Osteoblast (primary cell): Measurements from ENCODE around the gene AQP7. TPM values are rescaled to one million over a fixed set of nuclear protein-coding genes. Genes with fewer than 3 reads are reported as not detected.
"Not testable (repeated sequence)": the region's sequence is repeated elsewhere in the genome, so short reads cannot be mapped to it uniquely, and the experiment has no call there.

ENCODE experiments used
- DNase-seq: peaks from one replicate; pipeline ENCODE4 v3.0.0; 2011; ENCODE audit warnings: low spot score, mixed read lengths; ENCODE audit not compliant: insufficient read length; ENCODE audit errors: missing footprints
- H2AFZ ChIP-seq: 2 replicates; pipeline ENCODE4 v1.6.0; 2011; ENCODE audit warnings: mild to moderate bottlenecking, low read length
- H3K27ac ChIP-seq: 2 replicates; pipeline ENCODE4 v1.5.1; 2011; ENCODE audit warnings: mild to moderate bottlenecking, low read depth, low read length, moderate library complexity
- H3K27me3 ChIP-seq: 2 replicates; pipeline ENCODE4 v1.6.0; 2012; ENCODE audit warnings: mild to moderate bottlenecking, control low read depth, inconsistent platforms, low read length, moderate library complexity; ENCODE audit not compliant: insufficient read depth
- H3K36me3 ChIP-seq: 2 replicates; pipeline ENCODE4 v1.5.1; 2011; ENCODE audit warnings: mild to moderate bottlenecking, low read length, control low read depth, moderate library complexity; ENCODE audit not compliant: insufficient read depth
- H3K4me1 ChIP-seq: 2 replicates; pipeline ENCODE4 v1.5.1; 2011; ENCODE audit warnings: mild to moderate bottlenecking, low read length, control low read depth, moderate library complexity; ENCODE audit not compliant: insufficient read depth
- H3K4me2 ChIP-seq: 2 replicates; pipeline ENCODE4 v1.6.0; 2011; ENCODE audit warnings: mild to moderate bottlenecking, low read length; ENCODE audit not compliant: insufficient read depth
- H3K4me3 ChIP-seq: fragments of 200-600 bp; sonication (generic); 3 replicates; pipeline ENCODE4 v1.5.1; 2012; ENCODE audit warnings: mild to moderate bottlenecking, low read length, inconsistent platforms; ENCODE audit not compliant: insufficient read depth
- H3K79me2 ChIP-seq: 2 replicates; pipeline ENCODE4 v1.6.0; 2012; ENCODE audit warnings: mild to moderate bottlenecking, low read length, control low read depth, inconsistent platforms; ENCODE audit not compliant: insufficient read depth
- H3K9me3 ChIP-seq: 2 replicates; pipeline ENCODE4 v1.5.1; 2011; ENCODE audit warnings: low read depth, low read length, control low read depth
- H4K20me1 ChIP-seq: 2 replicates; pipeline ENCODE4 v1.6.0; 2012; ENCODE audit warnings: mild to moderate bottlenecking, low read length, control low read depth; ENCODE audit not compliant: insufficient read depth
- CTCF ChIP-seq: IDR thresholded peaks from 2 replicates; pipeline ENCODE4 v1.5.1; 2011; ENCODE audit warnings: mild to moderate bottlenecking, low read depth, low read length, moderate library complexity; ENCODE audit errors: extremely low read depth
- total RNA-seq: library from RNA; depleted of rRNA; stranded (reverse); fragments of >200 nt; gene quantifications from 2 replicates; pipeline ENCODE4 v1.2.3, GENCODE V29; 2012

The AQP7 gene
- total RNA-seq, 1 donor: not detected

GRCh38 chr9:33393581-33393980 is 8.8 kb downstream of the AQP7 start:
- no peak for DNase-seq
- Histone ChIP-seq H3K27ac (no peak overlapping the region), H3K27me3 (peaks cover 2% of the 10 kb centered on the region), H3K4me1 (peaks cover 8% of the 10 kb centered on the region), H3K36me3 (no peaks in the 10 kb centered on the region), H3K9me3 (no peaks in the 10 kb centered on the region), H3K79me2 (no peaks in the 10 kb centered on the region), H3K4me2 (no peak overlapping the region), H3K4me3 (no peak overlapping the region), H4K20me1 (no peaks in the 10 kb centered on the region), H2AFZ (no peak overlapping the region)
- TF ChIP-seq CTCF: no peak

GRCh38 chr9:33392591-33393021 is 9.8 kb downstream of the AQP7 start:
- H2AFZ ChIP-seq, H3K27ac ChIP-seq, H3K36me3 ChIP-seq, H3K4me2 ChIP-seq, H3K4me1 ChIP-seq, H3K27me3 ChIP-seq, H3K4me3 ChIP-seq, H3K9me3 ChIP-seq, H4K20me1 ChIP-seq, H3K79me2 ChIP-seq, DNase-seq: not testable (repeated sequence)

- H3K79me2 ChIP-seq, H3K9me3 ChIP-seq, H3K27me3 ChIP-seq, DNase-seq, H3K36me3 ChIP-seq, H3K4me1 ChIP-seq, H4K20me1 ChIP-seq: not testable (repeated sequence)
- H3K4me3 ChIP-seq: peak overlapping the region; percentile 51
- H3K27ac ChIP-seq: peak overlapping the region; percentile 53
- peak overlapping the region; percentile 55 for H3K4me2 ChIP-seq
- H2AFZ ChIP-seq: peak overlapping the region; percentile 72
Measured at GRCh38 chr9:33391111-33391771, 11.1 kb downstream of the AQP7 start.

DNA sequence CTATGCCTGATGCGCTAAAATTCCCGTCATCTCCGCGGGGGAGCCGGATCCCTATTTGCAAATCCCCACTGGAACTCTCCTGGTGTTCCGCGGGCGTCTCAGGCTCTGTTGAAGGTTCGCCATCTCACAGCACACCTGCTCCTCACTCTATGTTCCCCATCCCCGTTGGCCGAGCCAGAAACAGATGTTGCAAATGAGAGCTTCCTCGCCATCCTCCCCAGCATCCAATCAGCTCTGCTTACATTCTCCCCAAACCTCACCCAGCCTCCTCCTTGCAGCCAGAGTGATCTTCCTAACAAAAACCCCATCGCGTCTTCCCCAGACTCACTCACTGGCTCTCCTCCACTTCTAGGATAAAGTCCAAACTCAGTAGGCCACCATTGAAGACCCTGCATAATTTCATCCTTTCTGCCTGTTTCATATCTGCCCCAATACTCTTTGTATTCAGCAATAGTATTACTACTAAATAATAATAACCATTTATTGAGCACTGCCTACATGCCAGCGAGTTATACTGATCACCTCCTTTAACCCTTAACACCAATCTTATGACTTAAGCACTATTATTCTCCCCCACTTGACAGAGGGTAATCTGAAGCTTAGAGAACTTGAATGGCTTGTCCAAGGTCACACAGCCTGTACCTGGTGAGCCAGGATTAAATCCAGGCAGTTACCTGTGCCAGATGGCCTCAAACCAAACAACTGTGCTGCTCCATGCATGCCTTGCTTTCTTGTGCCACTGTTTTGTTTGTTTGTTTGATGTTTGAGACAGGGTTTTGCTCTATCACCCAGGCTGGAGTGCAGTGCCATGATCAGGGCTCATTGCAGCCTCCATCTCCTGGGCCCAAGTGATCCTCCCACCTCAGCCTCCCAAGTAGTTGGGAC is 14.0 kb downstream of the AQP7 start:
- H3K4me2 ChIP-seq: no peak overlapping the region
- no peaks in the 10 kb centered on the region for H4K20me1 ChIP-seq
- no peak overlapping the region for H2AFZ ChIP-seq
- no peak overlapping the region for H3K4me3 ChIP-seq
- no peaks in the 10 kb centered on the region for H3K79me2 ChIP-seq
- DNase-seq: no peak
- H3K9me3 ChIP-seq: no peaks in the 10 kb centered on the region
- no peaks in the 10 kb centered on the region for H3K36me3 ChIP-seq
- TF ChIP-seq CTCF: no peak
- peaks cover 2% of the 10 kb centered on the region for H3K27me3 ChIP-seq
- no peak overlapping the region for H3K27ac ChIP-seq
- peaks cover 8% of the 10 kb centered on the region for H3K4me1 ChIP-seq

GRCh38 chr9:33386998-33387397 is 15.4 kb downstream of the AQP7 start:
- not testable (repeated sequence) for H3K4me2 ChIP-seq, H4K20me1 ChIP-seq, H3K4me1 ChIP-seq, H3K4me3 ChIP-seq, H3K79me2 ChIP-seq, H3K27me3 ChIP-seq, DNase-seq, H3K36me3 ChIP-seq, H3K9me3 ChIP-seq, H2AFZ ChIP-seq, H3K27ac ChIP-seq

DNA sequence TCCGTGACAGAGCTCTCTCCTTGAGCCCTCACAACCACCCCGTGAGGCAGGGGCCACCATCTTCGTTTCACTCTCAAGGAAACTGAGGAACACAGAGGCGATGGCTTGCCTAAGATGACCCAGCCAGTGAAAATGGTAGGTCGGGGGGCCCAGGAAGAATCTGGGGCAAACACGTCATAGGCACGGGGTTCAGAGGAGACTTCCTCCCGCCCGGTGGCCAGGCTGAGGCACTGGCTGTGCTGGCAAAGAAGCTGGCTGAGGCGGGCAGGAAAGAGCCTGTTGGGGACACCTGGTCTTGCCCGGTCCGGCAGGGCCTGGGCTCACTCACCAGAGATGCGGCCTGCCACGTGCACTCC is 15.7 kb downstream of the AQP7 start:
- H3K36me3 ChIP-seq, H2AFZ ChIP-seq, H3K27ac ChIP-seq, DNase-seq, H3K9me3 ChIP-seq, H3K4me1 ChIP-seq, H3K4me3 ChIP-seq, H4K20me1 ChIP-seq, H3K4me2 ChIP-seq, H3K79me2 ChIP-seq, H3K27me3 ChIP-seq: not testable (repeated sequence)

DNA sequence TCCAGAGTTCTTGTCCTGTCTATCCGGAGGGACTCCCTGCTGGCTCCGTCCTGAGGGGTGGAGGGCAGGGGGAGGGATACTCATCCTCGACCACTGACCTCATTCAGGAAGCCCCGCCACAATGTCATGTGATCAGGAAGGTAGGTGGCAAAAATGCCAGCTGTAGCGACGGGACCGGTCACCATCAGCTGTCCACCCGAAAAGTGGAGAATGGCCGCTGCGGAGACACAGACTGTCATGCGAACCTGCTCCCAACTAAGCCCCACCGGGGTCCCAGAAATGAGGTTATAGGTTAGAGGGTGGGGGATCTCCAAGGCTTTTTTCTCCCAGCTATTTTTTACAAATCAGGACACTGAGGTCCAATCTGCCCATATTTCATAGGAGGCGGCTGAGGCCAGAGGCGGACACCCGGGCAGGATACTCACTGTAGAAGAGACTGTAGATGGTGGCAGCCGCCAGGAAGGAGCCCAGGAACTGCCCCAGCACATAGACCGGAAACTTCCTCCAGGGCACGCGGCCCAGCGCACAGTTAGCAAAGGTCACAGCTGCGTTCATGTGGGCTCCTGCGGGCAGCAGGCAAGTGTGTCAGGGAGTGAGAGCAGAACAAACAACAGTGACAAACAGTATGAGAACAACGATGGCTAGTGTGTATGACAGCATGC is 16.3 kb downstream of the AQP7 start:
- not testable (repeated sequence) for H3K4me2 ChIP-seq, H4K20me1 ChIP-seq

More for the DNA sequence above, 16.3 kb downstream of the AQP7 start:
- not testable (repeated sequence) for H3K4me3 ChIP-seq, H3K27ac ChIP-seq, H3K4me1 ChIP-seq, H3K27me3 ChIP-seq, H3K36me3 ChIP-seq, DNase-seq, H3K9me3 ChIP-seq, H2AFZ ChIP-seq, H3K79me2 ChIP-seq
